Heart right ventricle (tissue), 16 donors: Measurements from ENCODE around the gene NPFFR1. TPM values are rescaled to one million over a fixed set of nuclear protein-coding genes. Genes with fewer than 3 reads are reported as not detected.
A peak's percentile ranks its signal among the peaks of the same experiment; 100 is the strongest.

ENCODE experiments used
- ATAC-seq, 8 donors: fragments of 200-7000 bp; cut with Tn5 transposase; one replicate each; pipeline ENCODE4 v1.9.1; 2020; ENCODE audit warnings: mild to moderate bottlenecking in 8 of 8, moderate library complexity in 8 of 8, moderate number of reproducible peaks in 1 of 8
- DNase-seq, 2 donors: peaks; one replicate each; pipeline ENCODE4 v3.0.0-alpha.2; 2020
- H3K27ac ChIP-seq, 10 donors: fragments of 200-600 bp; sonication (generic) in 2 of 10; one replicate each; pipeline versions ENCODE4 v1.5.0 to v1.8.0; 2020 to 2022; ENCODE audit warnings: mild to moderate bottlenecking in 3 of 10
- H3K27me3 ChIP-seq, 7 donors: fragments of 200-600 bp; one replicate each; pipeline ENCODE4 v1.8.0; 2021 to 2022; ENCODE audit warnings: mild to moderate bottlenecking in 2 of 7
- H3K36me3 ChIP-seq, 9 donors: fragments of 200-600 bp; sonication (generic) in 1 of 9; one replicate each; pipeline versions ENCODE4 v1.5.0 to v1.8.0; 2020 to 2022; ENCODE audit warnings: mild to moderate bottlenecking in 2 of 9
- H3K4me1 ChIP-seq, 9 donors: fragments of 200-600 bp; sonication (generic) in 1 of 9; one replicate each; pipeline versions ENCODE4 v1.5.0 to v1.8.0; 2020 to 2022; ENCODE audit warnings: mild to moderate bottlenecking in 4 of 9
- H3K4me3 ChIP-seq, 10 donors: fragments of 200-600 bp; sonication (generic) in 2 of 10; one replicate each; pipeline versions ENCODE4 v1.5.0 to v1.8.0; 2020 to 2022; ENCODE audit warnings: mild to moderate bottlenecking in 7 of 10, moderate library complexity in 2 of 10
- H3K9me3 ChIP-seq, 11 donors: fragments of 200-600 bp in 10 of 11; sonication (generic) in 2 of 11; one replicate each; pipeline versions ENCODE4 v1.5.0 to v1.8.0; 2013 to 2022; ENCODE audit warnings: mild to moderate bottlenecking in 2 of 11, control low read depth in 1 of 11, moderate library complexity in 1 of 11
- WGBS, 2 donors: extraction: QIAGEN DNeasy Blood & Tissue Kit; methylation state at CpG; one replicate each; pipeline ENCODE4 v1.1.7; 2013; ENCODE audit warnings: inconsistent platforms in 1 of 2; 5-methylcytosine and 5-hydroxymethylcytosine counted together
- intact Hi-C, 10 donors: fragments of 100-400 bp; cut with DNase I; formaldehyde crosslinking; loops; one replicate each; pipeline versions ENCODE4 v1.11.1 to v1.14.2; 2022
- polyA plus RNA-seq, 2 donors: library from polyadenylated mRNA; stranded (reverse); fragments of 200-250 nt; gene quantifications; one replicate each; pipeline ENCODE4 v1.2.3, GENCODE V29; 2013
- total RNA-seq, 10 donors: library from RNA; stranded (reverse); fragmentation: NEBNext Ultra II Directional in 3 of 10; extraction: Animal tissue kit (Norgen Biotek cat#: 25700) in 3 of 10; gene quantifications; one replicate each; pipeline versions ENCODE4 v1.2.1 to v1.2.4, GENCODE V29; 2021 to 2023
- TF ChIP-seq, protein P1 (sequence below), 9 donors: fragments of 200-600 bp; sonication (generic) in 2 of 9; IDR thresholded peaks; one replicate each; pipeline versions ENCODE4 v1.5.0 to v1.8.0; 2021 to 2022; ENCODE audit warnings: antibody characterized with exemption in 9 of 9, mild to moderate bottlenecking in 5 of 9, moderate library complexity in 1 of 9
- donor health status: Arrhythmogenic right ventricular cardiomyopathy.
- donor health status: ischemic (EF 13 %, LVEDD 7.1; RV severe dilation, severe dysfunction).
- donor health status: healthy with polysubstance abuse.
- donor health status: DM: no; HTN: yes; CAD: no.
- donor health status: DM: no; HTN: no; CAD: no.
- donor health status: ischemic (EF 25% LVEDD 6.9; RV normal size, moderate dysfunction).
- donor health status: ischemic (EF 25% LVEDD 5.7; RV mildly dilated, moderate dysfunction).
- donor health status: healthy.
- donor health status: DM: yes; HTN: yes; CAD: no.
- donor health status: Ischemic cardiomyopathy.
- donor health status: ischemic (EF 35%, LVEDD 5.7; RV mildly dilated, moderate dysfunction).
- donor health status: nonischemic (EF 11% LVEDD 7.7; RV severe dilation, severe dysfunction).
- donor health status: DM: yes; HTN: yes; CAD: no.
- donor health status: PGD.
- donor health status: ischemic (EF 29% LVEDD 5.4; RV normal size, mild dysfunction).
- donor health status: nonischemic (EF 23%, LVEDD 6.1; RV moderate dilation, normal function).

Gene NPFFR1
- total and polyA plus RNA-seq, 12 donors, result 0.07 TPM; not detected in 11

GRCh38 chr10:70303730-70304129 lies 19.9 kb upstream of the NPFFR1 start:
- TF ChIP-seq, protein P1, sequence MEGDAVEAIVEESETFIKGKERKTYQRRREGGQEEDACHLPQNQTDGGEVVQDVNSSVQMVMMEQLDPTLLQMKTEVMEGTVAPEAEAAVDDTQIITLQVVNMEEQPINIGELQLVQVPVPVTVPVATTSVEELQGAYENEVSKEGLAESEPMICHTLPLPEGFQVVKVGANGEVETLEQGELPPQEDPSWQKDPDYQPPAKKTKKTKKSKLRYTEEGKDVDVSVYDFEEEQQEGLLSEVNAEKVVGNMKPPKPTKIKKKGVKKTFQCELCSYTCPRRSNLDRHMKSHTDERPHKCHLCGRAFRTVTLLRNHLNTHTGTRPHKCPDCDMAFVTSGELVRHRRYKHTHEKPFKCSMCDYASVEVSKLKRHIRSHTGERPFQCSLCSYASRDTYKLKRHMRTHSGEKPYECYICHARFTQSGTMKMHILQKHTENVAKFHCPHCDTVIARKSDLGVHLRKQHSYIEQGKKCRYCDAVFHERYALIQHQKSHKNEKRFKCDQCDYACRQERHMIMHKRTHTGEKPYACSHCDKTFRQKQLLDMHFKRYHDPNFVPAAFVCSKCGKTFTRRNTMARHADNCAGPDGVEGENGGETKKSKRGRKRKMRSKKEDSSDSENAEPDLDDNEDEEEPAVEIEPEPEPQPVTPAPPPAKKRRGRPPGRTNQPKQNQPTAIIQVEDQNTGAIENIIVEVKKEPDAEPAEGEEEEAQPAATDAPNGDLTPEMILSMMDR (IDR thresholded peaks at IDR 0.05), result no peak
- no peak for DNase-seq
- Histone ChIP-seq H3K4me3 (no peak overlapping the region), H3K27me3 (peaks cover 0 to under 1% (median 0%) of the 10 kb centered on the region in 7 donors), H3K27ac (no peak overlapping the region), H3K36me3 (peaks cover 0 to 11% (median 0%) of the 10 kb centered on the region in 9 donors), H3K9me3 (no peaks in the 10 kb centered on the region), H3K4me1 (peaks cover 0 to 19% (median 6%) of the 10 kb centered on the region in 9 donors)
- intact Hi-C loops, result no loop called here
- WGBS, 2 donors, result 89 to 92% methylated on average over 2 of the region's 2 CpGs
- ATAC-seq, result no peak

DNA sequence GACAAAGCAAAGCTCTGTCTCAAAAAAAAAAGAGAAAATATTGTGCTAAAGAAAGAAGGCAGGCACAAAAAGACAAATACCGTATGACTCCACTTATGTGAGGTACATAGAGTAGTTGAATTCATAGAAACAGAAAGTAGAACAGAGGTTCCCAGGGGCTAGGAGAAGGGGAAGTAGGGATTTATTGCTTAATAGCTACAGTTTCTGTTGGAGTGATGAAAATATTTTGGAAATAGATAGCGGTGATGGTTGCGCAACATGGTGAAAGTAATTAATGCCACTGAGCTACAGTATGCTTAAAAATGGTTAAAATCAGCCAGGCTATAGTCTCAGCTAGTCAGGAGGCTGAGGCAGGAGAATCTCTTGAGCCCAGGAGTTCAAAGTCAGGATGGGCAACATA lies 18.5 kb upstream of the NPFFR1 start:
- Histone ChIP-seq H3K36me3 (peaks cover 0 to 11% (median 0%) of the 10 kb centered on the region in 9 donors), H3K9me3 (no peaks in the 10 kb centered on the region), H3K4me3 (no peak overlapping the region), H3K4me1 (peaks cover 0 to 20% (median 4%) of the 10 kb centered on the region in 9 donors), H3K27me3 (no peaks in the 10 kb centered on the region), H3K27ac (peak overlapping the region in 7 of 10 donors; percentile 25 to 64 (median 50))
- intact Hi-C loops, result no loop called here
- 69 to 72% methylated on average over 3 of the region's 3 CpGs for WGBS, 2 donors
- TF ChIP-seq, protein P1 (IDR thresholded peaks at IDR 0.05), result no peak
- peak in 7 of 8 donors; percentile 34 to 85 (median 64) for ATAC-seq
- no peak for DNase-seq

GRCh38 chr10:70300908-70301597 lies 17.2 kb upstream of the NPFFR1 start:
- intact Hi-C loops, result no loop called here
- no peaks in the 10 kb centered on the region for H3K9me3 ChIP-seq
- H3K36me3 ChIP-seq, result peaks cover 0 to 11% (median 0%) of the 10 kb centered on the region in 9 donors
- ATAC-seq (no peak), DNase-seq (no peak)
- 95 to 96% methylated on average over 19 of the region's 19 CpGs for WGBS, 2 donors
- H3K4me1 ChIP-seq, result peaks cover 8 to 28% (median 14%) of the 10 kb centered on the region in 9 donors
- TF ChIP-seq, protein P1 (IDR thresholded peaks at IDR 0.05), result no peak
- H3K27ac ChIP-seq, result no peak overlapping the region
- H3K27me3 ChIP-seq, result no peaks in the 10 kb centered on the region
- H3K4me3 ChIP-seq, result no peak overlapping the region

- no peak for DNase-seq
These were observed 16.7 kb upstream of the NPFFR1 start for GRCh38 chr10:70300461-70300860.

More at GRCh38 chr10:70300461-70300860, 16.7 kb upstream of the NPFFR1 start:
- Histone ChIP-seq H3K36me3 (peaks cover 0 to 11% (median 0%) of the 10 kb centered on the region in 9 donors), H3K9me3 (no peaks in the 10 kb centered on the region), H3K4me3 (no peak overlapping the region), H3K27ac (no peak overlapping the region), H3K27me3 (no peaks in the 10 kb centered on the region), H3K4me1 (peaks cover 11 to 33% (median 20%) of the 10 kb centered on the region in 9 donors)
- TF ChIP-seq, protein P1 (IDR thresholded peaks at IDR 0.05), result no peak
- intact Hi-C loops, result no loop called here
- 95 to 96% methylated on average over 6 of the region's 6 CpGs for WGBS, 2 donors
- no peak for ATAC-seq
